ENCODE results near the gene DMBT1.

DNA sequence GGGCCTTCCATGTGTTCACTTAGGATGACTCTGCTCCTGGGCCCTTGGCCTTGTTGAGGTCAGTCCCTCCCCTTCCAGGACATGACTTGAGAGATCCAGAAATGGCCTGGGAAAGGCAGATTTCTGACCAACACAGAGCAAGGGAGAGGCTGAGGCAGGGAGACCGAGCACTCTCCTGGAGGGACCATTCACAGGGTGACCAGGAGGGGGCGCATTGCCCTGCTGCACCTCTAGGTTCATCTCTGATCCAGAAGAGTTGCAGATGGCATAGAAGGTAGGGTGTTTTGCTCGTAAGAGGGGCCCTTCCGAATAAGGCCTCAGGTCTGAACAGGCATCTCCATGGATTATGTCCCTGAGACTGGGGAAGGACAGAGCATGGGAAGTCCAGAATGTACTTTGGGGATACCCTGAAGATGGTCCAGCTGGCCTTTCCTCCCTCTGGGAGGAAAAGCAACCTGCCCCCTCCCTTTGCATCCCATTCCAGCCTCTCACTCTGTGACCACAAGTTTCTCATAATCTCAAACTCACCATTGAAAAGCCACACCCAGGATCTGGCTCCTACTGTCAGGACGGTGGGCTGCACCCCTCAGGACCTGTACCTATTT, 6.6 kb downstream of the DMBT1 start:
- TF ChIP-seq FOXK2 (IDR thresholded peaks at IDR 0.05): no peak
- no peak for TF ChIP-seq SP1 (IDR thresholded peaks at IDR 0.05)

Measured in HEK293T (cell line).